CD8-positive, alpha-beta memory T cell (primary cell): ENCODE results near the gene CDCA7L. TPM values are rescaled to one million over a fixed set of nuclear protein-coding genes. Genes with fewer than 3 reads are reported as not detected.
A peak's percentile ranks its signal among the peaks of the same experiment; 100 is the strongest.
"Not testable (repeated sequence)": the region's sequence is repeated elsewhere in the genome, so short reads cannot be mapped to it uniquely, and the experiment has no call there.

ENCODE experiments used
- CTCF ChIA-PET: fragments of 350-600 bp; sonication (Branson Sonifier 250); formaldehyde crosslinking; loops from one replicate; lab custom pipeline; 2021; ENCODE audit warnings: antibody characterized with exemption; lab: Charles Lee
- POLR2A ChIA-PET: fragments of 350-600 bp; sonication (Branson Sonifier 250); formaldehyde crosslinking; loops from one replicate; lab custom pipeline; 2021; ENCODE audit warnings: antibody characterized with exemption; lab: Charles Lee
- DNase-seq, 5 donors: peaks; one replicate each; pipeline versions ENCODE4 v3.0.0 to v3.0.0-alpha.2; 2020 to 2022; ENCODE audit warnings: mixed read lengths in 1 of 5
- H3K27ac ChIP-seq: one replicate; pipeline ENCODE4 v1.7.0; 2013; ENCODE audit warnings: low read depth, mild to moderate bottlenecking, low read length, moderate library complexity
- H3K27me3 ChIP-seq: 2 replicates; pipeline ENCODE4 v1.7.0; 2013; ENCODE audit warnings: low read length, mild to moderate bottlenecking; ENCODE audit not compliant: insufficient read depth, poor library complexity, severe bottlenecking
- H3K36me3 ChIP-seq: 2 replicates; pipeline ENCODE4 v1.7.0; 2013; ENCODE audit warnings: mild to moderate bottlenecking, low read length, moderate library complexity; ENCODE audit not compliant: insufficient read depth
- H3K4me1 ChIP-seq: 2 replicates; pipeline ENCODE4 v1.7.0; 2013; ENCODE audit warnings: mild to moderate bottlenecking, low read length, moderate library complexity; ENCODE audit not compliant: insufficient read depth
- H3K4me3 ChIP-seq: 2 replicates; pipeline ENCODE4 v1.7.0; 2013; ENCODE audit warnings: mild to moderate bottlenecking, low read length
- H3K9me3 ChIP-seq: 2 replicates; pipeline ENCODE4 v1.7.0; 2013; ENCODE audit warnings: mild to moderate bottlenecking, low read length
- H3K27ac Mint-ChIP-seq, 8 donors: one replicate each; pipeline ENCODE4 v1.8.0; 2020 to 2021; ENCODE audit warnings: mixed read lengths in 8 of 8, mild to moderate bottlenecking in 6 of 8, inconsistent platforms in 3 of 8, moderate library complexity in 3 of 8
- H3K27me3 Mint-ChIP-seq, 2 donors: one replicate each; pipeline ENCODE4 v1.8.0; 2020 to 2021; ENCODE audit warnings: mixed read lengths in 2 of 2, mild to moderate bottlenecking in 1 of 2, moderate library complexity in 1 of 2
- H3K36me3 Mint-ChIP-seq, 3 donors: one replicate each; pipeline ENCODE4 v1.8.0; 2020 to 2021; ENCODE audit warnings: mixed read lengths in 3 of 3, inconsistent platforms in 1 of 3, mild to moderate bottlenecking in 1 of 3
- H3K4me1 Mint-ChIP-seq, 3 donors: one replicate each; pipeline ENCODE4 v1.8.0; 2020 to 2021; ENCODE audit warnings: mixed read lengths in 3 of 3, inconsistent platforms in 1 of 3, mild to moderate bottlenecking in 1 of 3
- H3K4me3 Mint-ChIP-seq, 7 donors: one replicate each; pipeline ENCODE4 v1.8.0; 2020 to 2021; ENCODE audit warnings: mixed read lengths in 7 of 7, mild to moderate bottlenecking in 6 of 7, moderate library complexity in 4 of 7, inconsistent platforms in 2 of 7
- H3K9me3 Mint-ChIP-seq, 5 donors: one replicate each; pipeline ENCODE4 v1.8.0; 2020 to 2022; ENCODE audit warnings: mixed read lengths in 5 of 5, mild to moderate bottlenecking in 3 of 5, moderate library complexity in 2 of 5, inconsistent platforms in 1 of 5
- polyA plus RNA-seq: library from polyadenylated mRNA; unstranded; fragments of 300-500 nt; fragmentation: Illumina TruSeq; gene quantifications from one replicate; pipeline ENCODE4 v1.2.3, GENCODE V29; 2021
- total RNA-seq, 2 experiments: library from RNA; stranded (reverse); gene quantifications; one replicate each; pipeline ENCODE4 v1.2.3, GENCODE V29; 2021

The CDCA7L gene
- total and polyA plus RNA-seq, 3 experiments from 2014 or later, result 6.5 to 75.9 (median 75.5) TPM

GRCh38 chr7:21943436-21943835, 2.3 kb downstream of the CDCA7L start:
- no peaks in the 10 kb centered on the region for H3K36me3 ChIP-seq
- ChIA-PET CTCF (interaction anchor here (0.9 kb wide), 1 partner anchor 21 kb away, joined by 3 read pairs; no protein-coding TSS in a partner anchor), POLR2A (no interaction called here)
- DNase-seq, result no peak
- H3K9me3 ChIP-seq, result no peaks in the 10 kb centered on the region
- H3K4me1 ChIP-seq, result peaks cover 11% of the 10 kb centered on the region
- Mint-ChIP-seq H3K4me1 (peaks cover 5 to 29% (median 21%) of the 10 kb centered on the region in 3 donors), H3K9me3 (no peaks in the 10 kb centered on the region), H3K4me3 (no peak overlapping the region), H3K27ac (no peak overlapping the region), H3K36me3 (peaks cover 0 to 3% (median 0%) of the 10 kb centered on the region in 3 donors), H3K27me3 (no peaks in the 10 kb centered on the region)
- no peak overlapping the region for H3K4me3 ChIP-seq
- no peak overlapping the region for H3K27ac ChIP-seq
- H3K27me3 ChIP-seq, result no peaks in the 10 kb centered on the region

- peak overlapping the region in 1 of 7 donors; percentile 6 for H3K4me3 Mint-ChIP-seq
- Histone ChIP-seq H3K36me3 (no peaks in the 10 kb centered on the region), H3K4me1 (peaks cover 11% of the 10 kb centered on the region), H3K27ac (no peak overlapping the region), H3K4me3 (no peak overlapping the region), H3K9me3 (no peaks in the 10 kb centered on the region), H3K27me3 (no peaks in the 10 kb centered on the region)
- POLR2A ChIA-PET, result no interaction called here
- H3K36me3 Mint-ChIP-seq, result peaks cover 0 to 3% (median 0%) of the 10 kb centered on the region in 3 donors
- H3K27me3 Mint-ChIP-seq, result no peaks in the 10 kb centered on the region
- no peaks in the 10 kb centered on the region for H3K9me3 Mint-ChIP-seq
- H3K27ac Mint-ChIP-seq, result peak overlapping the region in 1 of 8 donors; percentile 34
- H3K4me1 Mint-ChIP-seq, result peaks cover 5 to 29% (median 17%) of the 10 kb centered on the region in 3 donors
- no peak for DNase-seq
- CTCF ChIA-PET, result no interaction called here
These were observed 2.7 kb downstream of the CDCA7L start for GRCh38 chr7:21942955-21943354.

GRCh38 chr7:21941611-21942141, 4.0 kb downstream of the CDCA7L start:
- Mint-ChIP-seq H3K4me1 (peaks cover 5 to 29% (median 17%) of the 10 kb centered on the region in 3 donors), H3K27me3 (no peaks in the 10 kb centered on the region), H3K27ac (no peak overlapping the region), H3K4me3 (no peak overlapping the region), H3K9me3 (no peaks in the 10 kb centered on the region), H3K36me3 (peaks cover 0 to 3% (median 0%) of the 10 kb centered on the region in 3 donors)
- ChIA-PET POLR2A (no interaction called here), CTCF (no interaction called here)
- H3K27me3 ChIP-seq, result no peaks in the 10 kb centered on the region
- no peak for DNase-seq
- H3K9me3 ChIP-seq, result no peaks in the 10 kb centered on the region
- peaks cover 11% of the 10 kb centered on the region for H3K4me1 ChIP-seq
- H3K27ac ChIP-seq, result no peak overlapping the region
- no peaks in the 10 kb centered on the region for H3K36me3 ChIP-seq
- no peak overlapping the region for H3K4me3 ChIP-seq

GRCh38 chr7:21939858-21940372, 5.8 kb downstream of the CDCA7L start:
- no peak for DNase-seq
- peaks cover 8 to 26% (median 11%) of the 10 kb centered on the region in 3 donors for H3K4me1 Mint-ChIP-seq
- no peaks in the 10 kb centered on the region for H3K9me3 Mint-ChIP-seq
- H3K9me3 ChIP-seq, result no peaks in the 10 kb centered on the region
- no peaks in the 10 kb centered on the region for H3K27me3 Mint-ChIP-seq
- H3K4me3 ChIP-seq, result no peak overlapping the region
- peaks cover 0 to 3% (median 0%) of the 10 kb centered on the region in 3 donors for H3K36me3 Mint-ChIP-seq
- ChIA-PET POLR2A (interaction anchor here (0.6 kb wide), 1 partner anchor 150 kb away, joined by 3 read pairs; no protein-coding TSS in a partner anchor), CTCF (no interaction called here)
- H3K27ac ChIP-seq, result no peak overlapping the region
- H3K4me3 Mint-ChIP-seq, result no peak overlapping the region
- no peaks in the 10 kb centered on the region for H3K36me3 ChIP-seq
- no peak overlapping the region for H3K27ac Mint-ChIP-seq
- H3K27me3 ChIP-seq, result no peaks in the 10 kb centered on the region
- peaks cover 11% of the 10 kb centered on the region for H3K4me1 ChIP-seq

- H3K4me3 Mint-ChIP-seq, result no peak overlapping the region
- H3K27me3 Mint-ChIP-seq, result no peaks in the 10 kb centered on the region
- POLR2A ChIA-PET, result interaction anchor here (0.6 kb wide), 1 partner anchor 150 kb away, joined by 3 read pairs; no protein-coding TSS in a partner anchor
- H3K27me3 ChIP-seq, result no peaks in the 10 kb centered on the region
- CTCF ChIA-PET, result no interaction called here
- peaks cover 3 to 20% (median 5%) of the 10 kb centered on the region in 3 donors for H3K4me1 Mint-ChIP-seq
- DNase-seq, result no peak
- H3K9me3 ChIP-seq, result no peaks in the 10 kb centered on the region
- H3K36me3 Mint-ChIP-seq, result no peaks in the 10 kb centered on the region
- H3K36me3 ChIP-seq, result no peaks in the 10 kb centered on the region
- H3K9me3 Mint-ChIP-seq, result no peaks in the 10 kb centered on the region
- no peak overlapping the region for H3K4me3 ChIP-seq
- H3K27ac Mint-ChIP-seq, result no peak overlapping the region
- H3K4me1 ChIP-seq, result peaks cover 9% of the 10 kb centered on the region
- no peak overlapping the region for H3K27ac ChIP-seq
These were observed 6.4 kb downstream of the CDCA7L start for GRCh38 chr7:21939136-21939857.

GRCh38 chr7:21938463-21938862, 7.2 kb downstream of the CDCA7L start:
- Mint-ChIP-seq H3K27ac (no peak overlapping the region), H3K9me3 (no peaks in the 10 kb centered on the region)

GRCh38 chr7:21934808-21935207, 10.9 kb downstream of the CDCA7L start:
- Histone ChIP-seq H3K4me1 (no peaks in the 10 kb centered on the region), H3K4me3 (no peak overlapping the region), H3K27ac (no peak overlapping the region), H3K27me3 (no peaks in the 10 kb centered on the region), H3K9me3 (no peaks in the 10 kb centered on the region), H3K36me3 (no peaks in the 10 kb centered on the region)
- no peak for DNase-seq
- Mint-ChIP-seq H3K36me3 (peaks cover 0 to 5% (median 0%) of the 10 kb centered on the region in 3 donors), H3K27ac (peak overlapping the region in 1 of 8 donors; percentile 68), H3K4me3 (no peak overlapping the region), H3K4me1 (peaks cover 0 to 10% (median 5%) of the 10 kb centered on the region in 3 donors), H3K9me3 (peaks cover 0 to 6% (median 3%) of the 10 kb centered on the region in 5 donors), H3K27me3 (peaks cover 0 to 2% of the 10 kb centered on the region in 2 donors)
- ChIA-PET CTCF (no interaction called here), POLR2A (no interaction called here)

More at GRCh38 chr7:21938463-21938862, 7.2 kb downstream of the CDCA7L start:
- ChIA-PET CTCF (no interaction called here), POLR2A (no interaction called here)
- Mint-ChIP-seq H3K36me3 (no peaks in the 10 kb centered on the region), H3K4me1 (peaks cover 3 to 19% (median 5%) of the 10 kb centered on the region in 3 donors), H3K27me3 (no peaks in the 10 kb centered on the region), H3K4me3 (no peak overlapping the region)
- H3K4me3 ChIP-seq, result no peak overlapping the region
- H3K36me3 ChIP-seq, result no peaks in the 10 kb centered on the region
- peaks cover under 1% of the 10 kb centered on the region for H3K4me1 ChIP-seq
- no peaks in the 10 kb centered on the region for H3K9me3 ChIP-seq
- H3K27ac ChIP-seq, result no peak overlapping the region
- DNase-seq, result no peak
- H3K27me3 ChIP-seq, result no peaks in the 10 kb centered on the region

GRCh38 chr7:21933293-21933692, 12.4 kb downstream of the CDCA7L start:
- H3K27ac ChIP-seq, H3K4me1 ChIP-seq, H3K9me3 ChIP-seq, H3K27ac Mint-ChIP-seq, H3K4me3 ChIP-seq, H3K4me3 Mint-ChIP-seq, CTCF ChIA-PET, POLR2A ChIA-PET, DNase-seq, H3K36me3 ChIP-seq, H3K4me1 Mint-ChIP-seq, H3K27me3 ChIP-seq, H3K27me3 Mint-ChIP-seq: not testable (repeated sequence)
- Mint-ChIP-seq H3K36me3 (peaks cover 0 to 11% (median 0%) of the 10 kb centered on the region in 3 donors), H3K9me3 (peaks cover 5 to 11% (median 8%) of the 10 kb centered on the region in 5 donors)
